Measurements from ENCODE around the gene SKI. TPM values are rescaled to one million over a fixed set of nuclear protein-coding genes. Genes with fewer than 3 reads are reported as not detected.

SKI gene
- total RNA-seq, 1 experiment from 2014 or later: 53.7 TPM

DNA sequence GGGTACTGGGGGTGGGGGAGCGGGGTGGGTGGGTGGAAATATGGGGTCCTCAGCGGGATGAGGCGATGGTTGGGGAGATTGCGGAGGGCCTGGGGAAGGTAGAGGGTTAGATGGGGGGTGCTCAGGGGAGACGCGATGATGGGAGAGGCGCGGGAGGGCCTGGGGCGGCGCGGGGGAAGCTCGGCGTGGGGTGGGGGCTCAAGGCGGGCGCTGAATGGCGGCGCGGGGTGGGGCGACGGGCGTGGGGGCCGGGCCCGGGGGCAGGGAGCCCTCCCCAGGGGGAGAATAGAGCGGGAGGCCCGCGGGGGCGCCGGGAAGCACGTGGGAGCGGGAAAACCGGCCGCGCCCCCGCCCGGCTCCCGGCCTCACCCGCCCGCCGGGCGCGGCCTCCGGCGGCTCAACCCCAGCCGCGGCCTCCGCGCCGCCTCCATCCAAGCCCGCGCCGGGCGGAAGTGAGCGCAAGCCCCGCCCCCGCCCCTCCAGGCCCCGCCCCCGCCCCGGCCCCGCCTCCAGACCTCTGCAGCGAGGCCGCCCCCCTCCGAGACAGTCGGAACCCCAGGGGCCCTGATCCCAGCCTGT, 33.7 kb upstream of the SKI start, which contains the start of gene FAAP20:
Gene FAAP20 (minus strand): TSS at position 454 of the 579 bp plus-strand sequence. CDS start 23 bp downstream, at position 431.
- no peaks in the 10 kb centered on the region for H3K27me3 Mint-ChIP-seq (ENCODE audit: insufficient read depth, unreplicated experiment)
- peaks cover 12% of the 10 kb centered on the region for H3K4me1 Mint-ChIP-seq (ENCODE audit: insufficient read depth, unreplicated experiment)
- H3K4me3 Mint-ChIP-seq (ENCODE audit: unreplicated experiment): peak within 1 kb of the TSS; percentile 71
- intact Hi-C loops (cut with micrococcal nuclease): loop anchor here (10.0 kb wide), 1 partner anchor 100 kb away; no protein-coding TSS in a partner anchor
- H3K27ac Mint-ChIP-seq (ENCODE audit: low read depth, unreplicated experiment): no peak within 1 kb of the TSS
- ChIA-PET POLR2A (interaction anchor here (0.6 to 3.1 kb wide), 11 partner anchors 9 to 1523 kb away, joined by 3 to 18 read pairs (median 7); partner anchors contain the start of genes MORN1 and RER1), CTCF (interaction anchor here (0.6 to 4.3 kb wide), 37 partner anchors 9 to 1229 kb away, joined by 3 to 116 read pairs (median 4); partner anchors contain the start of gene SKI)
- no peak for TF ChIP-seq CTCF (IDR thresholded peaks at IDR 0.05; ENCODE audit: unreplicated experiment)
- H3K9me3 Mint-ChIP-seq (ENCODE audit: unreplicated experiment): no peaks in the 10 kb centered on the region
- BruUV-seq (replicated peaks): no TSS peak
- DNase-seq (ENCODE audit: unreplicated experiment): peak; percentile 66
- H3K36me3 Mint-ChIP-seq (ENCODE audit: insufficient read depth, unreplicated experiment): no peaks in the 10 kb centered on the region

DNA sequence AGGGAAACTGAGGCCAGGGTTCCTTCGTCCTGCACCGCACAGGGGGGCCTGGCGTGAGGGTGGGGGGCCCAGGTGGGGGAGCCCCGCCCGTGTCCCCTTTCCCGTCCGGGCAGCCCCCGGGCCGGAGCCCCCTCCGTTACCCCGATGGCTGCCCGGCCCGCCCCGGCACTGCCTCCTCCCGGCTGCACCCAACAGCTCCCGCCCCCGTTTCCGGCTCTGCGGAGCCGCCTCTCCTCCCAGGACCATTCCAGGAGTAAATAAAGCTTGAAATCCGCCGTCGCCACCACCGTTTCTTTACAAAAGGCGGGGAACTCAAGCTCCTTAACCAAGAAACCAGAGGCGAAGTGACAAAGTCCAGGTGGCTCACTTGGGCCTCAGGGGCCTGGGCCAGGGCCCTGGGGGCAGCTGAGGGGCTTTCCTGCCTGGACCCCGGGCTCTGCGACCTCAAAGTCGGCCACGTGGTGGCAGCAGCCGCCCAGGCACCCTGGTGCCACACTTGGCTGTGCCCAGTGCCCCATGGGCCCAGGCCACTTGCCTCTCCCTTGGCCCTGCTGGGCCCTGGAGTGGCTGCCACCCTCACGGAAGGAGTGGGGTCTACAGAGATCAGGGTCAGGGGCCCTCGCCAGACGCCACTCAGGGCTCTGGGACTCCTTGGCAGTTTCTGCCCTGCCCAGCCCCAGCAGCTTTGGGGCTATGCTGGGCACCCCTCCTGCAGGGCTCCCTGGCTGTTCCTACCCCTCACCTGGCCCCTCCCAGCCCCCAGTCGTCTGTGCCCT, 33.0 kb upstream of the SKI start:
- intact Hi-C loops (cut with micrococcal nuclease): loop anchor here (1.0 to 10.0 kb wide), 5 partner anchors 39 to 1227 kb away; no protein-coding TSS in a partner anchor
- peak; percentile 96 for TF ChIP-seq CTCF (IDR thresholded peaks at IDR 0.05; ENCODE audit: unreplicated experiment)
- Mint-ChIP-seq H3K9me3 (ENCODE audit: unreplicated experiment) (no peaks in the 10 kb centered on the region), H3K27me3 (ENCODE audit: insufficient read depth, unreplicated experiment) (no peaks in the 10 kb centered on the region), H3K4me1 (ENCODE audit: insufficient read depth, unreplicated experiment) (peaks cover 18% of the 10 kb centered on the region), H3K4me3 (ENCODE audit: unreplicated experiment) (peak overlapping the region; percentile 71), H3K27ac (ENCODE audit: low read depth, unreplicated experiment) (no peak overlapping the region), H3K36me3 (ENCODE audit: insufficient read depth, unreplicated experiment) (no peaks in the 10 kb centered on the region)
- DNase-seq (ENCODE audit: unreplicated experiment): peak; percentile 87
- POLR2A ChIA-PET: interaction anchor here (0.6 to 3.1 kb wide), 14 partner anchors 8 to 1229 kb away, joined by 3 to 18 read pairs (median 4); partner anchors contain the start of genes MORN1 and RER1
- BruUV-seq (replicated peaks): no TSS peak
- CTCF ChIA-PET: interaction anchor here (0.6 to 4.3 kb wide), 44 partner anchors 9 to 1229 kb away, joined by 3 to 116 read pairs (median 4); partner anchors contain the start of gene SKI

DNA sequence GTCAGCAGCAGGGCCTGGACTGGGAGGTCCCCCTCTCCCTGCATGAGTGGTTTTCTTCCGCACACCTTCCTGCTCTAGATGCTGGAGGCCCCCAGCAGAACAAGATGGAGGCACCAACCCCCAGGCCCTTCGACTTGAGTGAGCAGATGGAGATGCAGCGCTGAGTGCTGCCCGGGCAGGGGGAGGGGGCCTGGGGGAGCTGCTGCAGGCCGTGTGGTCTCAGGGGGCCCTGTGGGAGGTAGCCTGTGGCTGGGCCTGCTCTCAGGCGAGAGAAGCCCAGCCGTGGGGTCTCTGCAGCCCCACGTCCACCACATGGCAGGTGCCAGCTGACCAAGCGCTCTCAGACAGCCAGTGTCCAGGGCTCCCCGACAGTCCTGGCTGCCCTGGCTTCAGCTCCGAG, 32.3 kb upstream of the SKI start:
- Mint-ChIP-seq H3K36me3 (ENCODE audit: insufficient read depth, unreplicated experiment) (no peaks in the 10 kb centered on the region), H3K9me3 (ENCODE audit: unreplicated experiment) (no peaks in the 10 kb centered on the region), H3K27me3 (ENCODE audit: insufficient read depth, unreplicated experiment) (no peaks in the 10 kb centered on the region), H3K4me3 (ENCODE audit: unreplicated experiment) (no peak overlapping the region), H3K4me1 (ENCODE audit: insufficient read depth, unreplicated experiment) (peaks cover 15% of the 10 kb centered on the region), H3K27ac (ENCODE audit: low read depth, unreplicated experiment) (no peak overlapping the region)
- BruUV-seq (replicated peaks): no TSS peak
- POLR2A ChIA-PET: interaction anchor here (0.6 to 3.1 kb wide), 6 partner anchors 31 to 1228 kb away, joined by 3 to 18 read pairs (median 12); partner anchors contain the start of genes MORN1 and RER1
- intact Hi-C loops (cut with micrococcal nuclease): loop anchor here (1.0 to 10.0 kb wide), 5 partner anchors 39 to 1227 kb away; no protein-coding TSS in a partner anchor
- CTCF ChIA-PET: interaction anchor here (0.5 to 4.3 kb wide), 28 partner anchors 8 to 1228 kb away, joined by 3 to 116 read pairs (median 4); partner anchors contain the start of gene SKI
- no peak for DNase-seq (ENCODE audit: unreplicated experiment)
- no peak for TF ChIP-seq CTCF (IDR thresholded peaks at IDR 0.05; ENCODE audit: unreplicated experiment)

Data from MCF 10A (cell line).